K562 (cell line): Measurements from ENCODE around the gene ZIC2. TPM values are rescaled to one million over a fixed set of nuclear protein-coding genes. Genes with fewer than 3 reads are reported as not detected.

Source experiments
- ATAC-seq: fragments of 200-7000 bp; cut with Tn5 transposase; 3 replicates; pipeline ENCODE4 v1.9.1; 2020; ENCODE audit warnings: moderate library complexity
- BruUV-seq: library from RNA; stranded (reverse); fragments of 400-500 nt; replicated peaks from 2 replicates; lab custom pipeline; 2021; lab: Mats Ljungman, UMichigan
- CTCF ChIA-PET: fragments of 300-600 bp; formaldehyde crosslinking; extraction: SDS; loops from one replicate; lab custom pipeline; 2021; ENCODE audit warnings: low intra/inter-chr PET ratio; lab: Yijun Ruan, JAX
- POLR2A ChIA-PET: fragments of 300-600, 350-650 bp; sonication (Branson Sonifier 250); formaldehyde crosslinking; extraction: SDS; loops from one replicate; lab custom pipeline; 2021; ENCODE audit warnings: antibody characterized with exemption, inconsistent platforms; lab: Yijun Ruan, JAX
- DNase-seq, 4 experiments: peaks; one replicate each; pipeline versions ENCODE4 v3.0.0 to v3.0.0-alpha.2; 2011 to 2018; ENCODE audit warnings: low spot score in 3 of 4, mixed read lengths in 3 of 4; ENCODE audit errors: extremely low read depth in 1 of 4
- FAIRE-seq: peaks from 2 replicates; lab custom pipeline; 2011; peaks lifted over from hg19 to GRCh38; lab: Jason Lieb, UNC
- H2AFZ ChIP-seq: 2 replicates; pipeline ENCODE4 v1.6.0; 2011; ENCODE audit warnings: low read depth, low read length, control low read depth, inconsistent platforms
- H3K27ac ChIP-seq: fragments of 200-600 bp; 3 replicates; pipeline ENCODE4 v1.8.0; 2011; ENCODE audit warnings: low read depth, mild to moderate bottlenecking, control low read depth, inconsistent platforms, low read length, moderate library complexity, mixed read lengths; ENCODE audit errors: extremely low read depth
- H3K27me3 ChIP-seq, 2 experiments: fragments of 300-600 bp in 1 of 2; 2 replicates in 1 of 2; 3 replicates in 1 of 2; pipeline versions ENCODE4 v1.6.0 to v1.8.0; 2011; ENCODE audit warnings: inconsistent platforms in 2 of 2, low read length in 2 of 2, mild to moderate bottlenecking in 1 of 2, mixed read lengths in 1 of 2, moderate library complexity in 1 of 2; ENCODE audit not compliant: control insufficient read depth in 2 of 2, insufficient read depth in 2 of 2
- H3K36me3 ChIP-seq: fragments of 300-600 bp; 3 replicates; pipeline ENCODE4 v1.8.0; 2011; ENCODE audit warnings: mild to moderate bottlenecking, low read length, inconsistent platforms; ENCODE audit not compliant: control insufficient read depth, insufficient read depth
- H3K4me1 ChIP-seq, 2 experiments: fragments of 200-600 bp in 1 of 2; replicated peaks in 1 of 2; 2 replicates in 1 of 2; 3 replicates in 1 of 2; pipeline versions ENCODE4 v1.5.1 to v1.8.0; 2011; ENCODE audit warnings: inconsistent platforms in 2 of 2, low read length in 2 of 2, mild to moderate bottlenecking in 1 of 2, mixed read lengths in 1 of 2, moderate library complexity in 1 of 2; ENCODE audit not compliant: control insufficient read depth in 2 of 2, insufficient read depth in 2 of 2
- H3K4me2 ChIP-seq: 2 replicates; pipeline ENCODE4 v1.6.1; 2011; ENCODE audit warnings: low read length, control low read depth, inconsistent platforms, mixed read lengths; ENCODE audit not compliant: insufficient read depth
- H3K4me3 ChIP-seq: fragments of 200-600 bp; sonication (generic), shearing (Covaris generic); 2 replicates; pipeline ENCODE4 v1.5.1; 2016; ENCODE audit warnings: control low read depth, inconsistent platforms
- H3K79me2 ChIP-seq: fragments of 200-600 bp; 3 replicates; pipeline ENCODE4 v1.8.0; 2011; ENCODE audit warnings: low read length, inconsistent platforms; ENCODE audit not compliant: control insufficient read depth, insufficient read depth
- H3K9ac ChIP-seq, 2 experiments: 2 replicates each; pipeline versions ENCODE4 v1.6.0 to v1.6.1; 2011; ENCODE audit warnings: low read depth in 2 of 2, low read length in 2 of 2, control low read depth in 1 of 2, inconsistent platforms in 1 of 2, mild to moderate bottlenecking in 1 of 2, mixed read lengths in 1 of 2; ENCODE audit not compliant: insufficient read depth in 1 of 2
- H3K9me1 ChIP-seq: one replicate; pipeline ENCODE4 v1.6.0; 2011; ENCODE audit warnings: inconsistent platforms, mild to moderate bottlenecking, low read length, moderate library complexity; ENCODE audit not compliant: control insufficient read depth, insufficient read depth
- H3K9me3 ChIP-seq: replicated peaks from 2 replicates; pipeline ENCODE4 v1.5.1; 2011; ENCODE audit warnings: low read depth, low read length, inconsistent platforms; ENCODE audit not compliant: control insufficient read depth, insufficient read depth
- H4K20me1 ChIP-seq: replicated peaks from 2 replicates; pipeline ENCODE4 v1.6.1; 2011; ENCODE audit warnings: low read length, inconsistent platforms, mixed read lengths; ENCODE audit not compliant: control insufficient read depth, insufficient read depth
- CREB1 ChIP-seq, 2 experiments: sonication (generic) in 1 of 2; formaldehyde crosslinking in 1 of 2; IDR thresholded peaks; 2 replicates each; pipeline versions ENCODE4 v1.6.1 to v1.8.0; 2012 to 2022; ENCODE audit warnings: inconsistent platforms in 1 of 2, mild to moderate bottlenecking in 1 of 2, missing genetic modification reagents in 1 of 2, moderate library complexity in 1 of 2
- RBBP5 ChIP-seq: fragments of 200-600 bp; sonication (generic); IDR thresholded peaks from 2 replicates; pipeline ENCODE4 v1.6.1; 2012; ENCODE audit warnings: borderline replicate concordance, mild to moderate bottlenecking, low read length, control low read depth, inconsistent platforms; ENCODE audit not compliant: insufficient read depth, poor library complexity, severe bottlenecking
- STAG1 ChIP-seq: sonication (generic); formaldehyde crosslinking; IDR thresholded peaks from 2 replicates; pipeline ENCODE4 v1.5.0; 2020; ENCODE audit warnings: missing genetic modification reagents, borderline replicate concordance
- VEZF1 ChIP-seq: fragments of 200-800 bp; sonication (Bioruptor generic); IDR thresholded peaks from 2 replicates; pipeline ENCODE4 v1.6.1; 2017; ENCODE audit warnings: missing genetic modification characterization, missing compliant biosample characterization
- ZNF384 ChIP-seq: IDR thresholded peaks from 2 replicates; pipeline ENCODE4 v1.6.1; 2012; ENCODE audit warnings: low read depth, low read length, improper control_type of control experiment
- WGBS: fragments of 100-300 bp; shearing (Covaris generic); methylation state at CpG from one replicate; pipeline ENCODE4 v1.1.6; 2016; ENCODE audit warnings: low coverage, mixed read lengths; ENCODE audit not compliant: insufficient coverage; ENCODE audit errors: missing lambda C conversion rate; 5-methylcytosine and 5-hydroxymethylcytosine counted together
- in situ Hi-C: fragments of 300-500 bp; cut with MboI; formaldehyde crosslinking; loops from 4 replicates; pipeline ENCODE4 v1.15.0; 2018; ENCODE audit warnings: inconsistent platforms, mixed read lengths
- intact Hi-C: fragments of 100-400 bp; cut with micrococcal nuclease; formaldehyde crosslinking; loops from 2 replicates; pipeline ENCODE4 v1.14.2; 2022
- polyA plus RNA-seq, 8 experiments: library from polyadenylated mRNA; depleted of rRNA in 4 of 8; stranded (reverse) in 5 of 8; unstranded in 3 of 8; fragments of >200 nt; fragmentation: Nextera tagmentation in 2 of 8; fragmentation: Illumina TruSeq in 1 of 8; extraction: Ambion mirVana in 2 of 8; extraction: Trizol in 1 of 8; gene quantifications; 2 replicates each; pipeline versions ENCODE4 v1.2.1 to v1.2.3, GENCODE V29; 2011 to 2014; ENCODE audit warnings: inconsistent platforms in 1 of 8, missing spikeins in 1 of 8
- total RNA-seq, 7 experiments: library from RNA; depleted of rRNA in 6 of 7; stranded (reverse); fragments of >200 nt in 6 of 7; fragmentation: Illumina TruSeq in 2 of 7; extraction: Trizol in 2 of 7; gene quantifications; 2 replicates each; pipeline versions ENCODE4 v1.2.1 to v1.2.3, GENCODE V29; 2011 to 2021; ENCODE audit warnings: low replicate concordance in 1 of 7

The ZIC2 gene
- total and polyA plus RNA-seq, 9 of the 15 experiments (the other 6 are each of a cell fraction or from before 2014, with no cell fraction given) = 1.8 to 18.0 (median 4.5) TPM

DNA sequence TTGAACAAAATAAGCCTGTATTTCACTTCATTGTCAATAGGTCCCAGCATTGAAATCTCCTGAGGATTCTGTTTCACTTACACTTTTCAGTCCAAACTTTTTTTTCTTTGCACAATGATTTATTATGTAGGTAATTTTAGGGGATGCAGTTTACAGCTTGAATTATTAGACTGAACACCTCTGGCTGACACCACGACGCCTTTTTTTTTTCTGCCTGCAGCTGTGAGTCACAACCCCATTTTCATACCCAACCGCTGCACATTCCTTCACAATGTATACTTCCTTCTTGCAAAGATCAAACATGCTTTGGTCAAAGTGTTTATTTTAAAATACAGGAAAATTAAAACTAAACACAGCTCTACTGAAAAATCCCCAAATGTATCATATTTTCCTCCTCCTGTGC lies 11.4 kb downstream of the ZIC2 start:
- ATAC-seq (no peak), FAIRE-seq (no peak), DNase-seq (no peak)
- in situ Hi-C loops = no loop called here
- ChIA-PET POLR2A (no interaction called here), CTCF (no interaction called here)
- TF ChIP-seq CREB1 (IDR thresholded peaks at IDR 0.05) (no peak), CREB1 (CRISPR knock-in tag; IDR thresholded peaks at IDR 0.05) (no peak), ZNF384 (0 out of 2 replicates have a peak, but pooled peaks have one; percentile 30), STAG1 (CRISPR knock-in tag) (no peak), VEZF1 (CRISPR knock-in tag) (no peak), RBBP5 (no peak)
- H2AFZ ChIP-seq = no peak overlapping the region
- BruUV-seq = no TSS peak
- H3K36me3 ChIP-seq = no peaks in the 10 kb centered on the region
- intact Hi-C loops = no loop called here
- H3K79me2 ChIP-seq = no peaks in the 10 kb centered on the region
- H3K27ac ChIP-seq = no peak overlapping the region
- no peak overlapping the region for H3K9ac ChIP-seq
- no peaks in the 10 kb centered on the region for H4K20me1 ChIP-seq
- H3K4me1 ChIP-seq = peaks cover 0 to 18% of the 10 kb centered on the region in 2 experiments; a peak in 2 of 5 replicates
- no peak overlapping the region for H3K4me2 ChIP-seq
- no peaks in the 10 kb centered on the region for H3K9me3 ChIP-seq
- WGBS = 7% methylated on average over 3 of the region's 3 CpGs
- no peak overlapping the region for H3K4me3 ChIP-seq
- no peaks in the 10 kb centered on the region for H3K9me1 ChIP-seq
- peaks cover 6 to 8% of the 10 kb centered on the region in 2 experiments; a peak in 4 of 5 replicates for H3K27me3 ChIP-seq
